ENCODE measurements around the gene KCNIP2.

The KCNIP2 gene

DNA sequence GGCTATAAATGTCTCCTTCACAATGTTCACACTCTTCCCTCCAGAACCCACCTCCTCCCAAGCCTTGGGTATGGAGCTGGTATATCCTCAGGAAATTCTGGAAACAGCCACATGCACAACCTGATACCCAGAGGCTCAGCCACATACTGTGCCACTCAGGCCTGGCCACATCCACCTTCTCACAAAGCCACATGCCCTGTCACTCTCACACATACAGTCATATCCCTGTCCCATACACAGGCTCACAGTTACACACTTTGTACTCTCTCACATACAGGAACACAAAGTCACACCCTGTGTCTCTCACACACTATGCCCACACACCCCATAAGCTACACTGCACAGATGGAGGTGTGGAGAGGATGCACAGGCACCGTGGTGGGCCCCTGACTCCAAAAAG is 10.1 kb downstream of the KCNIP2 start:
- H3K4me1 Mint-ChIP-seq: peaks cover 82% of the 10 kb centered on the region
- H3K9me3 Mint-ChIP-seq: no peaks in the 10 kb centered on the region
- DNase-seq: no peak
- TF ChIP-seq, protein P1, sequence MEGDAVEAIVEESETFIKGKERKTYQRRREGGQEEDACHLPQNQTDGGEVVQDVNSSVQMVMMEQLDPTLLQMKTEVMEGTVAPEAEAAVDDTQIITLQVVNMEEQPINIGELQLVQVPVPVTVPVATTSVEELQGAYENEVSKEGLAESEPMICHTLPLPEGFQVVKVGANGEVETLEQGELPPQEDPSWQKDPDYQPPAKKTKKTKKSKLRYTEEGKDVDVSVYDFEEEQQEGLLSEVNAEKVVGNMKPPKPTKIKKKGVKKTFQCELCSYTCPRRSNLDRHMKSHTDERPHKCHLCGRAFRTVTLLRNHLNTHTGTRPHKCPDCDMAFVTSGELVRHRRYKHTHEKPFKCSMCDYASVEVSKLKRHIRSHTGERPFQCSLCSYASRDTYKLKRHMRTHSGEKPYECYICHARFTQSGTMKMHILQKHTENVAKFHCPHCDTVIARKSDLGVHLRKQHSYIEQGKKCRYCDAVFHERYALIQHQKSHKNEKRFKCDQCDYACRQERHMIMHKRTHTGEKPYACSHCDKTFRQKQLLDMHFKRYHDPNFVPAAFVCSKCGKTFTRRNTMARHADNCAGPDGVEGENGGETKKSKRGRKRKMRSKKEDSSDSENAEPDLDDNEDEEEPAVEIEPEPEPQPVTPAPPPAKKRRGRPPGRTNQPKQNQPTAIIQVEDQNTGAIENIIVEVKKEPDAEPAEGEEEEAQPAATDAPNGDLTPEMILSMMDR (IDR thresholded peaks at IDR 0.05): no peak
- peaks cover 6% of the 10 kb centered on the region for H3K27me3 Mint-ChIP-seq (ENCODE audit: low read depth, poor library complexity)
- H3K36me3 Mint-ChIP-seq (ENCODE audit: low read depth): no peaks in the 10 kb centered on the region
- no peak overlapping the region for H3K4me3 Mint-ChIP-seq
- no peak overlapping the region for H3K27ac Mint-ChIP-seq

GRCh38 chr10:101832325-101832771 is 11.3 kb downstream of the KCNIP2 start:
- no peak overlapping the region for H3K4me3 Mint-ChIP-seq
- H3K36me3 Mint-ChIP-seq (ENCODE audit: low read depth): peaks cover 8% of the 10 kb centered on the region

GRCh38 chr10:101831169-101831811 is 12.3 kb downstream of the KCNIP2 start:
- Mint-ChIP-seq H3K4me1 (peaks cover 76% of the 10 kb centered on the region), H3K9me3 (no peaks in the 10 kb centered on the region), H3K4me3 (peak overlapping the region; percentile 76), H3K27ac (peak overlapping the region; percentile 89), H3K27me3 (ENCODE audit: low read depth, poor library complexity) (peaks cover 6% of the 10 kb centered on the region), H3K36me3 (ENCODE audit: low read depth) (peaks cover 15% of the 10 kb centered on the region)
- no peak for DNase-seq
- TF ChIP-seq, protein P1 (IDR thresholded peaks at IDR 0.05): no peak

More at GRCh38 chr10:101832325-101832771, 11.3 kb downstream of the KCNIP2 start:
- peaks cover 6% of the 10 kb centered on the region for H3K27me3 Mint-ChIP-seq (ENCODE audit: low read depth, poor library complexity)
- no peak overlapping the region for H3K27ac Mint-ChIP-seq
- H3K9me3 Mint-ChIP-seq: no peaks in the 10 kb centered on the region
- peaks cover 73% of the 10 kb centered on the region for H3K4me1 Mint-ChIP-seq
- TF ChIP-seq, protein P1 (IDR thresholded peaks at IDR 0.05): no peak
- DNase-seq: no peak

GRCh38 chr10:101830322-101831168 is 13.1 kb downstream of the KCNIP2 start:
- peak overlapping the region; percentile 76 for H3K4me3 Mint-ChIP-seq
- H3K4me1 Mint-ChIP-seq: peaks cover 69% of the 10 kb centered on the region

DNA sequence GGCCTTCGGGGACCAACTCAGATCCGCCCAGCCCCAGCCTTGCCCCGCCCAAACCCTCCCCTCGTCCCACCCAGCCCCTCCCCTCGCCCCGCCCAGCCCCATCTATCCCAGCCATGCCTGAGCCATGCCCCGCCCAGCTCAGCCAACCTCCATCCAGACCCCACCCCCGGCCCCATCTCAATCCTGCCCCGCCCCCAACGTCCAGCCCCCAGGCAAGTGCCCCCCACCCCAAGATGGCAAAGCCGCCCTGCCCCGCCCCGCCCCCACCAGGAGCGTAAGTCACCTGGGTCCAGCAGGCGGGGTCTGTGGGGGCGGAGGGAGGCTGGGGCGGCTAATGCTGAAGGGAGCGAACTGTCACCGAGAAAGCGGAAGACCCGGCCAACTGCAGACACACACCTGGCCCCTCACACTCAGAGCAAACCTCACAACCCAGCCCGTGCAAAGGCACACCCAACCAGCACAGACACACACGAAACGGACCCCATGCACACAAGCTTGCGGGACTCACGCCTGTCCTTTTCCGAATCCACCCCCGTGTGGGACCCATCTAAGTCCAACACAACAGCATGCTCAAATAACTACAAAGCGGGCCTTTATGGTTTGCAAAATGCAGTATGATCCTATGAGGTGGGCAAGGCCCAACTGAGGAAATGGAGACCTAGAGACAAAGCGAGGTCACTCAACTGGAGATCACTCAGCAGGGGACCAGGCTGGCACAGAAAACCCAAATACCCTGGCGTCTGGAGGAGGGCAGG is 13.9 kb downstream of the KCNIP2 start:
- peak overlapping the region; percentile 76 for H3K4me3 Mint-ChIP-seq
- peaks cover 62% of the 10 kb centered on the region for H3K4me1 Mint-ChIP-seq
- peaks cover 20% of the 10 kb centered on the region for H3K36me3 Mint-ChIP-seq (ENCODE audit: low read depth)
- DNase-seq: peak; percentile 82
- no peaks in the 10 kb centered on the region for H3K9me3 Mint-ChIP-seq
- H3K27ac Mint-ChIP-seq: peak overlapping the region; percentile 83
- peaks cover 9% of the 10 kb centered on the region for H3K27me3 Mint-ChIP-seq (ENCODE audit: low read depth, poor library complexity)
- TF ChIP-seq, protein P1 (IDR thresholded peaks at IDR 0.05): no peak

More at GRCh38 chr10:101830322-101831168, 13.1 kb downstream of the KCNIP2 start:
- peak; percentile 88 for DNase-seq
- H3K27me3 Mint-ChIP-seq (ENCODE audit: low read depth, poor library complexity): peaks cover 9% of the 10 kb centered on the region
- peak overlapping the region; percentile 89 for H3K27ac Mint-ChIP-seq
- TF ChIP-seq, protein P1 (IDR thresholded peaks at IDR 0.05): no peak
- H3K36me3 Mint-ChIP-seq (ENCODE audit: low read depth): peaks cover 15% of the 10 kb centered on the region
- no peaks in the 10 kb centered on the region for H3K9me3 Mint-ChIP-seq
